ENCODE results near the gene PAFAH1B1.
"Not testable (repeated sequence)": the region's sequence is repeated elsewhere in the genome, so short reads cannot be mapped to it uniquely, and the experiment has no call there.

PAFAH1B1 gene

DNA sequence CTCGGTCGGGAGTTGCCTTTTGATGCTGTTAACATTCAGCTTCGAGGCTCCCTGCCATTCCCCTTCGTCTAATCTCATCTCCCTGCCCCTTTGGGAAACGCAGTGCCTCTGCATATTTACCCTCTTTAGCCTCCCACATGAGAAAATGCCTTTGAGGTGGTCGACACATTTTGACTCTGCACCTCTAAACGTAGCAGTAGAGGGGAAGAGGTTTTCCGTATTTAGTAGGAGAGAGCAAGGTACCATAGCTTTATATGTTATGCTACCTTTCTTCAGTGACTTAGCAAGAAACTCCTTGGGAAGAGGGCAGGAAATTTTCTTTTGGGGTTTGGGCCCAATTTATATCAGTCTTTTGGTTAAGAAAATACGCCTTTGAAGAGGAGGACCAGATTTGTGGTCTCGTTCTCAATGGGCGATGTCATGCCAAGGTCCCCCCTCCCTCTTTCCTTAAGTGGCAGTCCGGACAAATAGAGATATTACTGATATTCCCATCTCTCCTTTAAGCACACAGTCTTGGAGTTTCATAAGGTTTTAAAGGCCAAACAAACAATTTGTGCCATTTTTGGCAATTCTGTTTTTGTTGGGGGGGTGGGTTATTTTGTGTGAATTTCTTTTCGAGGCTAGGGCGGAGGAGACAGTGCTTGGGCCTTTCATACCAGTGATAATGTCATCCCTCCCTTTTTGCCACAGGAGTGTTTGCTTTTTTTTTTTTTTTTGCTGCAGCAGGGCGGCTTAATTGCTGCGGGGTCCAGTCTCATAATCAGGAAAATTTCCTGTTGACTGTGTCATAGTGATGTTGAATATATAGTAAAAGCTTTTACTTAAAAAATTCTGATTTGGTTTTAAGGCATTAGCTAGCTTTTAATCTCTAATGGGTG, 1.5 kb downstream of the PAFAH1B1 start:
- peak; percentile 26 for DNase-seq

DNA sequence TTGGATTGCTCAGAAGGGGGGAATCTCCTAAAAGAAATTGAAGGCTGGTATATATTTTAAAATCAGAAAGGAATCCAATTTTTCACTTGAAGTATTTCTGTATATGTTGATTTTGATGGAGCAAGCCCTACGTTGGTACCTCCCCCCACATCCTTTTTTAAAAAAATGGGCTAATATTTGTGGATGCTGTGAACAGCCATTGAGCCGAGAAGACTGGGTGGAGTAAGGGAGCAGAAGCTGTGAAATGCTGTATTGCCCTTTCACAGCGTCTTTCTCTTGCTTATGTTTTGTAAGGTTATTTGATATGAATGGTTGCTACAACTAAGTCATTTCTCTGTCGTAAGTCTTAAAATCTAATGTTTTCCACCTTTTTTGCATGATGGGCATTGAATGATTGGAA, 2.3 kb downstream of the PAFAH1B1 start:
- peak; percentile 38 for DNase-seq

DNA sequence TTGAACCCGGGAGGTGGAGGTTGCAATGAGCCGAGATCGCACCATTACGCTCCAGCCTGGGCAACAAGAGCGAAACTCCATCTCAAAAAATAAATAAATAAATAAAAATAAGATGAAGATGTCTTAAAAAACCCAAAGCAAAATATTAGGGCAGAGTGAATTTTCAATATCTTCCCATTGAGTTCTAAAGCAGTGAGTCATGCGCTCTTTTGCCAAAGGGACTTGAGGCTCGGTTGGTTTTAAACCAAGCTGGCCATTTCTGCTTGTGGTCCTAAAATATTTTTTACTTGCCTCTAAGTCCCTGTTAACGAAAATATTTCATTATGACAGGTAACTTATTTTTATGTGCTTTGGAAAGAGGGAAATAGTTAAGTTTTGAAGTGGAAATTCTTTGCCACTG, 4.7 kb downstream of the PAFAH1B1 start:
- no peak for DNase-seq

DNA sequence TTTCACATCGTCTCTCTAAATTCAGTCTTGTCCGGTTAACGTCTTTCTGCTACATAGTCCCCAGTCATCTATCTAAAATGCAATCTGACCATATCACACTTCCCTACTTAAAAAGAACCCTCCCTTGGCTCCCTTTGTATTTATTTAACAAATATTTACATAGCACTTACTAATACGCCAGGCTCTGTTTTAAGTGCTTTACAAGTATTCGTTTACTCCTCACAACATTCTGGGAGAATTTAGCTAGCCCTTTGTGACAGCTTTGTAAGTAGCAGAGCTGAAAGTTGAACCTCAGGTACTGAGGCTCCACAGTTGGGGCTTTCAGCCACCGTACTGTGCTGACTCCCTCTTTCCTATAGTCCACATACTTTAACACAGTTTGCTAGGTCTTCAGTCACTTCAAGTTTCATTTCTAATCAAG, 9.2 kb downstream of the PAFAH1B1 start:
- DNase-seq, result no peak

DNA sequence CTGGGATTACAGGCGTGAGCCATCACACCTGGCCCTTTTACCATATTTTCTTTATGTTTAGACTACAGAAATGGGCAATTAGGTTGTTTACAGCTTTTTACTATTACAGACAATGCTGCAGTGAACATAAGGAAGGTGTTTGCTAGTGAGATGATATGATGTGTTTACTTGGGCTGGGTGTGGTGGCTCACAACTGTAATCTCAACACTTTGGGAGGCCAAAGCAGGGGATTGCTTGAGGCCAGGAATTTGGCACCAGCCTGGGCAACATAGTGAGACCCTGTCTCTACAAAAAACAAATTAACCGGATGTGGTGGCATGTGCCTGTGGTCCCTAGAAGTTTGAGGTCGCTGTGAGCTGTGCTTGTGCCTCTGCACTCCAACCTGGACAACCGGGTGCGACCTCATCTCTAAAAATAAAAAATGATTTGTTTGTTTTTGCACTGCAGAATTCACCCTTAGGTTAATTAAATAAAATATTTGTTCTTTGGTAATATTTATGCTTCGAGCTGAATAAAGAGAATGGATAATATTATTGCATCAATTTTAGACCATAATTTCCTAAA, 15.0 kb downstream of the PAFAH1B1 start:
- DNase-seq, result no peak

DNA sequence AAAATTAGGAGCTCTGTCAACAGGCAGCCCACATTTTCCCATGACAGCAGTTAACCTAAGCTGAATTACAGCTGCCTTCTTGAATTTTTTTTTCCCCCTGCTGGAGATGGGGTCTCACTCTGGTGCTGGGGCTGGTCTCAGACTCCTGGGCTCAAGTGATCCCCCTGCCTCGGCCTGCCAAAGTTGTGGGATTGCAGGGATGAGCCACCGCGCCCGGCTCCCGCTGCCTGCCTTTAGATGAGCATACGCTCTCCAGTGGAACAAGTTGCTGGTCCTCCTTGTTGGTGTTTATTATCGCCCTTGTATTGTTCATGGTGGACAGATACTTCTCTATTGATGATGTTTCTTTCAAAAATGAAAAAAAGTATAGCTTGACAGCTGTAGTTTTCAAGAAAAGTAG, 15.6 kb downstream of the PAFAH1B1 start:
- DNase-seq, result no peak

DNA sequence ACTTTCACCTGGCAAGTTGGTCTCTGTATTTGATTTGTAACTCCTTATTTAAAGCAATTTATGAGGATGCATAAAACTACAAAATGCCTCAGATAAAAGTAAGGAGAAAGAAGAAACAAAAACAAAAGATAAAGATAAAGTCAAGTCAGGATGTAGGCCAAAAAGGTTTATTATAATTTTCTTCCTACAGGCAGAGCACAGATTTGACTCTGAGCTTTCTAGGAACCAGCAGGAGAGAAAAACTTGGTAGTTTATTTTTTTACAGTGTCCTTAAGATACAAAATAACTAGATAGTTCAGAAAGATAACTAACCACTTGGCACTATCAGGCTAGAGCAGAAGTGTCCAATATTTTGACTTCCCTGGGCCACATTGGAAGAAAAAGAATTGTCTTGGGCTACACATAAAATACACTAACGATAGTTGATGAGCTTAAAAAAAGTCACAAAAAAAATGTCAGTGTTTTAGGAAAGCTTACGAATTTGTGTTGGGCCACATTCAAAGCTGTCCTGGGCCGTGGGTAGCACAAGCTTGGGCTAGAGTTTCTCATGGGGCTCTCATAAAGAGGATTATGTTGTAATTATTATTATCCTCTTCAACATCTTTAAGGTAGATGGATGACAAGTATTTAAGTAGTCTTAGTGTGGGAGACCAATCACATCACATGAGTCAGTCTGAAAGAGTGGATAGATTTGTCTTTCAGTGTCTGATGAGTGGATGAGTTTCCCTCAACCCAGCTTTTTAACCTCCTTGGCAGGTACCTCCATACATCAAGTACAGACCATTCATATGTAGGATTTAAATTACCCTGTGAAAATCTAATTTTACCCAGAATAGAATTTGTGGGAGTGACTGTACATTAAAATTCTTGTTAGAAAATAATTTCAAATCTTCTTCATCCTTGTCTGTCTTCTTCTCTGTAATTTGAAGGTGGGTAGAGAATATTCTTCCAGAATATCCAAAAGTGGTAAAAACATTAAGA, 17.0 kb downstream of the PAFAH1B1 start:
- no peak for DNase-seq

DNA sequence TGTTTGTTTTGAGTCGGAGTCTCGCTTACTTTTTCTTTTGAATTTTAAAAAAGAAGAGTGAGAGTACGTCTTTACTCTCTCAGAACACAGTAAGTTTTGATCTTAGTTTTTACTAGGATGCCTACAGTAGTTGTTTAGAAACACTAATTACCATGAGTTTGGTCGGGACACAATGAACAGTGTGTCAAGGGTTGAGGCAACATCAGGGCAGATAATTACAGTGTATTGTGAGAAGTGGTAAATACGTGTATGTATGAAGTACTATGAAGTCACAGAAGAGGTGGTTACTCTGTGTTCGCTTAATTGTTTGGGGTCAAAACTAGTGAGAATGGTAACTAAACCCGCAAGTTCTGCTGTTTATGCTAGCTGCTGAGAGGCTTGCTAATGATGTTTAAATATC, 18.2 kb downstream of the PAFAH1B1 start:
- DNase-seq, result no peak

DNA sequence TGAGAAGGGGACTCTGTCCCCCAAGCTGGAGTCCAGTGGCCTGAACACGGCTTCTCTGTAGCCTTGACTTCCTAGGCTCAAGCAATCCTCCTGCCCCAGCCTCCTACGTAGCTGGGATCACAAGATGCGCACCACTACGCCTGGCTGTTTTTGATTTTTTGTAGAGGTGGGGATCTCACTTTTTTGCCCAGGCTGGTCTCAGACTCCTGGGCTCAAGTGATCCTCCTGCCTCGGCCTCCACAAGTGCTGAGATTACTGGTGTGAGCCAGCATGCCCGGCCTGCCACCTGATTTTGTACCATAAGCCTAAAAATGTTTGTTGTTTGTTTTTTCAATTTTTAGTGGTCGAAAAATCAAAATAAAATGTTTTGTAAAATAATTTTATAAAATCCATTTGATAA, 19.2 kb downstream of the PAFAH1B1 start:
- DNase-seq, result no peak

DNA sequence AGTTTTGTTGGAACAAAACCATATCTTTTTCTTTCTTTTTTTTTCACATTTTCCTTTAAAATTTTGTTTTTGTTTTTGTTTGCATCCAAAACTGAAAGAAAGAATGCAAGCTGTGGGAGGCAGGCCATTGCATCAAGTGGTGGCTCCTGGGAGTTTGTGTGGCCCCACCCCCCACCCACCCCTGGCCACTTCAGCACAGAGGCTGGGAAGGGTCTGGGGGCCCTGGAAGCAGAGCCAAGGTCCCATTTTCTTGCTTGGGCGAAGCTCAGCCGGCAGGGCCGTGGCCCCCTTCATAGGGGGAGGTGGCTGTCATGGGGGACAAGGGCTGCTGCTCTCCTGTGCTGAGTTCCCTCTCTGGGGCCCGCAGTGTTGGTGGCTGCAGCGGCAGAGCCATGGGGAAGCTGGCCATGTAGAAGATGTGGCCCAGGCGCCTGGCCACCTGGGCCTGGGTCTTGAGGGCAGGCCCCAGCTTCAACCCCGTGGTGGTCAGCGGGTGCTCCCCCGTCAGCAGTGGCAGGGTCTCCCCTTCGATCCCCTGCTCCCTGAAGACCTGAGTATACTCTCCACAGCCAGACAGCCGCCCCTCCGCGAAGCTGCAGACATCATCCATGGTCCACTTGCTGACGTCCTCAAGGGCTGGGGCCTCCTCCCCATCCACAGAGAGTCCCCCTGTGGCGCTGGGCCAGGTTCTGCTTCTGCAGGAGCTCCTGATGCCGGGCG, 19.8 kb downstream of the PAFAH1B1 start:
- DNase-seq, result no peak

DNA sequence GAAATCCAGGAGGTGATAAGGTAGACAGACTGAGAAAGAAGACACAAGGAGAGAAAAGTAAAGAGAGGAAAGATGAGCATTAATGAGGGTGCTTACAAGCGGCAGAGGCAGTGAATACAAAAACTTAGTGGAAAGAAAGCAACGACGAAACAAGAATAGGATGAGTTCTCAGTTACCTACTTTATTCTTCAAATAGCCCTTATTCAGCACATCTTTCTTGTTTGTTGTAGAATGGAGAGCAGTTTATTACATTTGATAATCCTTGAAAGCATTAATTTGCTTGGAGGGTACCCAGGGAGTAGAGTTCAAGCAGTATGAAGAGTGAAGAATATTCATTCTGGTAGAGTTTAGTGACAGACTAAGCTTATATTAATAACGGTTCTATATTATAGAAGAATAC, 22.4 kb downstream of the PAFAH1B1 start:
- no peak for DNase-seq

DNA sequence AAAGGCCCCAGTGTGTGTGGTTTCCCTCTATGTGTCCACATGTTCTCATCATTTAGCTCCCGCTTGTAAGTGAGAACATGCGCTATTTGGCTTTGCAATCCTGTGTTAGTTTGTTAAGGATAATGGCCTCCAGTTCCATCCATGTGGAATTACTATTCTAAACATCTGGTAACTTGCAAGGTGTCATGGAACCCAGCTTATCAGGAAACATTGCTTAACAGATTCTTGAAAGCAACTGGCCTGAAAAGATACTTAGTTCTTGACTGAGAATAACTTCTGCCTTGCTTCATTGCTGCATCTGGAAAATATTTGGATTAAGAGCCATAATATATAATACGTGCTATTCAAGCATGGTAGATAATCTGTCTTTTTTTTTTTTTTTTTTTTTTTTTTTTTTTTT, 27.8 kb downstream of the PAFAH1B1 start:
- no peak for DNase-seq

DNA sequence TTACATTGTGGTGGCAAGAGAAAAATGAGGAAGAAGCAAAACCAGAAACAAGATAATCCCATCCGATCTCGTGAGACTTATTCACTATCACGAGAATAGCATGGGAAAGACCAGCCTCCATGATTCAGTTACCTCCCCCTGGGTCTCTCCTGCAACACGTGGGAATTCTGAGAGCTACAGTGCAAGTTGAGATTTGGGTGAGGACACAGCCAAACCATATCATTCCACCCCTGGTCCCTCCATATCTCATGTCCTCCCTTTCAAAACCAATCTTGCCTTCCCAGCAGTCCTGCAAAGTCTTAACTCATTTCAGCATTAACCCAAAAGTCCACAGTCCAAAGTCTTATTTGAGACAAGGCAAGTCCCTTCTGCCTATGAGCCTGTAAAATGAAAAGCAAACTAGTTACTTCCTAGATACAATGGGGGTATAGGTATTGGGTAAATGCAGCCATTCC, 28.5 kb downstream of the PAFAH1B1 start:
- not testable (repeated sequence) for DNase-seq

DNA sequence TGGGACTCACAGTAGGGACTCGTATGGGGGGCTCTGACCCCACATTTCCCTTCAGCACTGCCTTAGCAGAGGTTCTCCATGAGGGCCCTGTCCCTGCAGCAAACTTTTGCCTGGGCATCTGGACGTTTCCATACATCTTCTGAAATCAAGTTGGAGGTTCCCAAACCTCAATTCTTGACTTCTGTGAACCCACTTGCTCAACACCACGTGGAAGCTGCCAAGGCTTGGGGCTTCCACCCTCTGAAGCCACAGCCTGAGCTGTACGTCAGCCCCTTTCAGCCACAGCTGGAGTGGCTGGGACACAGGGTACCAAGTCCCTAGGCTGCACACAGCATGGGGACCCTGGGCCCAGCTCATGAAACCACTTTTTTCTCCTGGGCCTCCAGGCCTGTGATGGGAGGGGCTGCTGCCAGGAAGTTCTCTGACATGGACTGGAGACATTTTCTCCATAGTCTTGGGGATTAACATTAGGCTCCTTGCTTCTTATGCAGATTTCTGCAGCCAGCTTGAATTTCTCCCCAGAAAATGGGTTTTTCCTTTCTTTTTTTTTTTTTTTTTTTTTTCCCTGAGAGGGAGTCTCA, 29.4 kb downstream of the PAFAH1B1 start:
- not testable (repeated sequence) for DNase-seq

DNA sequence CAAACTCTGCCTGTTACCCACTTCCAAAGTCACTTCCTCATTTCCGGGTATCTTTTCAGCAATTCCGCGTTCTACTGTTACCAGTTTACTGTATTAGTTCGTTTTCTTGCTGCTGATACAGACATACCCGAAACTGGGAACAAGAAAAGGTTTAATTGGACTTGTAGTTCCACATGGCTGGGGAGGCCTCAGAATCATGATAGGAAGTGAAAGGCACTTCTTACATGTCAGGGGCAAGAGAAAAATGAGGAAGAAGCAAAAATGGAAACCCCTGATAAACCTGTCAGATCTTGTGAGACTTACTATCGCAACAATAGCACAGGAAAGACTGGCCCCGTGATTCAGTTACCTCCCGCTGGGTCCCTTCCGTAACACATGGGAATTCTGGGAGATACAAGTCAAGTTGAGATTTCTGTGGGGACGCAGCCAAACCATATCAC, 30.9 kb downstream of the PAFAH1B1 start:
- peak; percentile 14 for DNase-seq

DNA sequence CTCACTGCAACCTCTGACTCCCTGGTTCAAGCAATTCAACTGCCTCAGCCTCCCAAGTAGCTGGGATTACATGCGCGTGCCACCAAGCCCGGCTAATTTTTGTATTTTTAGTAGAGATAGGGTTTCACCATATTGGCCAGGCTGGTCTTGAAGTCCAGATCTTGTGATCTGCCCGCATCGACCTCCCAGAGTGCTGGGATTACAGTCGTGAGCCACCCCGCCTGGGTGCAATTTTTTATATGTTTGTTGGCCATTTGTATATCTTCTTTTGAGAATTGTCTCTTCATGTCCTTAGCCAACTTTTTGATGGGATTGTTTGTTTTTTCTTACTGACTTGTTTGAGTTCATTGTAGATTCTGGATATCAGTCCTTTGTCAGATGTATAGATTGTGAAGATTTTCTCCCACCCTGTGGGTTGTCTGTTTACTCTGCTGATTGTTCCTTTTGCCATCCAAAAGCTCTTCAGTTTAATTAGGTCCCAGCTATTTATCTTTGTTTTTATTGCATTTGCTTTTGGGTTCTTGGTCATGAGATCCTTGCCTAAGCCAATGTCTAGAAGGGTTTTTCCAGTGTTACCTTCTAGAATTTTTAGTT, 33.3 kb downstream of the PAFAH1B1 start:
- not testable (repeated sequence) for DNase-seq

DNA sequence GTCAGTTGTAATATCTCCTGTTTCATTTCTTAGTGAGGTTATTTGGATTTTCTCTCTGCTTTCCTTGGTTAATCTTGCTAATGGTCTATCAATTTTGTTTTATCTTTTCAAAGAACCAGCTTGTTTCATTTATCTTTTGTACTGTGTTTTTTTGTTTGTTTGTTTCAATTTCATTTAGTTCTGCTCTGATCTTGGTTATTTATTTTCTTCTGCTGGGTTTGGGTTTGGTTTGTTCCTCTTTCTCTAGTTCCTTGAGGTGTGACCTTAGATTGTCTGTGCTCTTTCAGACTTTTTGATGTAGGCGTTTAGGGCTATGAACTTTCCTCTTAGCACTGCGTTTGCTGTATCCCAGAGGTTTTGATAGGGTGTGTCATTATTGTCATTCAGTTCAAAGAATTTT, 35.5 kb downstream of the PAFAH1B1 start:
- DNase-seq, result not testable (repeated sequence)

DNA sequence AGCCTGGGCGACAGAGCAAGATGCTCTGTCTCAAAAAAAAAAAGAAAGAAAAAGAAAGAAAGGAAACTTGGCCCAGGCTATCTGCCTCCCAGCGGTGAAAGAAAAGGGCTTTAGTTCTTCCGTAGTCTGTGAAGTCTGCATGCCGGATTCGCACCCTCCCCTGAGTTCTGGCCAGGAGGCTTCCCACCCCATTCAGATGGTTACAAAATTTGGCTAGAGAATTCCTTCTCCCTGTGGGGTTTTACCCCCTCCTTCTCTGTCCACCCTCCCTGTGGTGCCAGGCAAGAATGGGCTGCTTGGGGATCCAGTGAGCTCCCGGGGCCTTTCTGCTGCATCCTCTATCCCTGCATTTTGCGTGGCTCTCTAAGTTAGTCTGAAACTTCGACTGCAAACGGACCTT, 37.8 kb downstream of the PAFAH1B1 start:
- no peak for DNase-seq

DNA sequence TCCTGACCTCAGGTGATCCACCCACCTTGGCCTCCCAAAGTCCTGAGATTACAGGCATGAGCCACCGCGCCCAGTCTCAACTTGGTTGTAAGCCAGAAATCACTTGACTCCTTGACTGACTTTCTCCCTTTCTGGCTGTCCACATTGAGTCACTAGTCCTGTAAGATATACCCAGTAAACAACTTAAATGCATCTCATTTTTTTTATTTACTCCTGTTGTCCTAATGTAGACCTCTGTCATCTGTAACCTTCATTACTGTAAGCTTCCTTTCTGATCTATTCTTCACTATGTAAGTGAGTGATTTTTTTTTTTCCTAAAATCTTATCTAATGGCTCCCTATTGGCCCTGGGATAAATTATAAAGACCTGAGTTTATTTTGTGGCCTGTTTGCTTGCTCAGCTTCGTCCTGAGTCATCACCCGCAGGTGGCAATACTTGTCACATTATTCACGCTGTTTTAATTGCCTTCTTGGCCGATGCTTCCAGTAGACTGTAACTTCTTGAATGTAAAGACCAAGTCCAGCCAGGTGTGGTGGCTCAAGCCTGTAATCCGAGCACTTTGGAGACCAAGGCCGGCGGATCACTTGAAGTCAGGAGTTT, 41.0 kb downstream of the PAFAH1B1 start:
- DNase-seq, result no peak

DNA sequence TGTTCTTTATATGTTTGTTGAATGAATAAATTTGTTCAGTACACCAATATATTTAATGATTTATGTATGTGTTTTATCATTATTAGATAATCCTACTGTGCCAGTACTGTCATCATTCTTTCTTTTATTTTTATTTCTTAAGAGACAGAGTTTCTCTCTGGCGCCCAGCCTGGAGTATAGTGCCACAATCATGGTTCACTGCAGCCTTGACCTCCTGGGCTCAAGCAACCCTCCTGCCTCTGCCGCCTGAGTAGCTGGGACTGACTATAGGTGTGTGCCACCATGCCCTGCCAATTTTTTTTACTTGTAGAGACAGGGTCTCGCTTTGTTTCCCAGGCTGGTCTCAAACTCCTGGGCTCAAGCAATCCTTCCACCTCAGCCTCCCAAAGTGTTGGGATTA, 41.8 kb downstream of the PAFAH1B1 start:
- no peak for DNase-seq

DNA sequence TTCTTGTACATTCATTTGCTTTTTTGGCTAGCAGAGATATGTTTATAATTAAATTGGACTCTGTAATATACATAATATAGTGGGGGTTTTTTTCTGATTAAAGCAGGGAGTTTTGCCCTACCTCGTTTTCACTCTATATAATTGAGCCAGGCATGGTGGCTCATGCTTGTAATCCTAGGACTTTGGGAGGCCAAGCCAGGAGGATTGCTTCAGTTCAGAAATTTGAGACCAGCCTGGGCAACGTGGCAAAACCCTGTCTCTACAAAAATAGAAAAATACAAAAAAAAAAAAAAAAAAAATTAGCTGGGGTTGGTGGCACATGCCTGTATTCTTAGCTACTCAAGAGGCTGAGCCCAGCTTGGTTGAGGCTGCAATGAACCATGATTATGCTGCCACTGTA, 42.2 kb downstream of the PAFAH1B1 start:
- DNase-seq, result no peak

Measured in CD4-positive, alpha-beta T cell treated with Interleukin-17A for 1 hour (primary cell).